Activated naive CD4-positive, alpha-beta T cell treated with anti-CD3 and anti-CD28 coated beads, Interleukin-2, amount 50 U/mL, for 16 hours (primary cell): ENCODE data around the gene GDPD1.
"Not testable (repeated sequence)": the region's sequence is repeated elsewhere in the genome, so short reads cannot be mapped to it uniquely, and the experiment has no call there.

Experiments
- DNase-seq: peaks from one replicate; pipeline ENCODE4 v3.0.0-alpha.2; 2020

The GDPD1 gene

GRCh38 chr17:59257101-59257500 lies 36.8 kb downstream of the GDPD1 start:
- DNase-seq, result no peak

GRCh38 chr17:59260722-59261121 lies 40.4 kb downstream of the GDPD1 start:
- no peak for DNase-seq

GRCh38 chr17:59266745-59267144 lies 46.4 kb downstream of the GDPD1 start:
- no peak for DNase-seq

GRCh38 chr17:59267776-59268175 lies 47.5 kb downstream of the GDPD1 start:
- no peak for DNase-seq

GRCh38 chr17:59275618-59276017 lies 55.3 kb downstream of the GDPD1 start:
- DNase-seq, result no peak

GRCh38 chr17:59277031-59277430 lies 56.7 kb downstream of the GDPD1 start:
- no peak for DNase-seq

- no peak for DNase-seq
These were observed 58.1 kb downstream of the GDPD1 start for GRCh38 chr17:59278406-59278805.

- no peak for DNase-seq
These were observed 64.0 kb downstream of the GDPD1 start for GRCh38 chr17:59284317-59284716.

GRCh38 chr17:59287452-59287851 lies 67.1 kb downstream of the GDPD1 start:
- DNase-seq, result no peak

- no peak for DNase-seq
These were observed 67.6 kb downstream of the GDPD1 start for GRCh38 chr17:59287891-59288290.

- DNase-seq, result no peak
These were observed 69.6 kb downstream of the GDPD1 start for GRCh38 chr17:59289981-59290301.

- DNase-seq, result not testable (repeated sequence)
These were observed 70.1 kb downstream of the GDPD1 start for GRCh38 chr17:59290302-59290998.

GRCh38 chr17:59292174-59292523 lies 71.8 kb downstream of the GDPD1 start:
- DNase-seq, result no peak

GRCh38 chr17:59296190-59296589 lies 75.9 kb downstream of the GDPD1 start:
- no peak for DNase-seq

GRCh38 chr17:59298521-59298920 lies 78.2 kb downstream of the GDPD1 start:
- no peak for DNase-seq

- DNase-seq, result no peak
These were observed 79.2 kb downstream of the GDPD1 start for GRCh38 chr17:59299400-59300092.

- no peak for DNase-seq
These were observed 80.6 kb downstream of the GDPD1 start for GRCh38 chr17:59300941-59301340.

GRCh38 chr17:59304811-59305210 lies 84.5 kb downstream of the GDPD1 start:
- no peak for DNase-seq

GRCh38 chr17:59310263-59310920 lies 90.1 kb downstream of the GDPD1 start:
- DNase-seq, result no peak

- DNase-seq, result peak; percentile 21
These were observed 90.7 kb downstream of the GDPD1 start for GRCh38 chr17:59311051-59311468.

GRCh38 chr17:59311521-59311920 lies 91.2 kb downstream of the GDPD1 start:
- DNase-seq, result not testable (repeated sequence)

GRCh38 chr17:59315866-59316265 lies 95.6 kb downstream of the GDPD1 start:
- DNase-seq, result no peak
